HEK293 (cell line): ENCODE data around the gene EFNA2.
"Not testable (repeated sequence)": the region's sequence is repeated elsewhere in the genome, so short reads cannot be mapped to it uniquely, and the experiment has no call there.

ENCODE experiments used
- CTCF ChIA-PET: fragments of 350-600 bp; formaldehyde crosslinking; extraction: SDS; loops from one replicate; lab custom pipeline; 2021; ENCODE audit warnings: antibody characterized with exemption; lab: Yijun Ruan, JAX
- POLR2A ChIA-PET: fragments of 300-600 bp; formaldehyde crosslinking; extraction: SDS; loops from one replicate; lab custom pipeline; 2020; ENCODE audit warnings: antibody characterized with exemption, inconsistent platforms; lab: Yijun Ruan, JAX
- H3K27ac ChIP-seq: fragments of 200-500 bp; sonication (Bioruptor generic); 2 replicates; pipeline ENCODE4 v1.5.1; 2014; ENCODE audit warnings: low read depth, low read length, control low read depth, inconsistent platforms; ENCODE audit errors: extremely low read depth
- H3K36me3 ChIP-seq, 2 experiments: fragments of 200-500 bp in 1 of 2; sonication (Bioruptor generic) in 1 of 2; 1 replicate in 1 of 2; 2 replicates in 1 of 2; pipeline ENCODE4 v1.5.1; 2014 to 2017; ENCODE audit warnings: inconsistent platforms in 2 of 2, low read length in 2 of 2; ENCODE audit not compliant: control insufficient read depth in 2 of 2, insufficient read depth in 1 of 2
- H3K4me1 ChIP-seq: fragments of 200-500 bp; sonication (Bioruptor generic); 2 replicates; pipeline ENCODE4 v1.5.1; 2014; ENCODE audit warnings: mild to moderate bottlenecking, low read length, inconsistent platforms; ENCODE audit not compliant: control insufficient read depth, insufficient read depth
- H3K4me3 ChIP-seq: 2 replicates; pipeline ENCODE4 v1.5.1; 2011; ENCODE audit warnings: low read depth, mild to moderate bottlenecking, control low read depth, low read length, moderate library complexity
- H3K9me3 ChIP-seq: fragments of 200-500 bp; sonication (Bioruptor generic); 2 replicates; pipeline ENCODE4 v1.5.1; 2014; ENCODE audit warnings: low read depth, low read length, inconsistent platforms; ENCODE audit not compliant: control insufficient read depth, insufficient read depth
- OSR2 ChIP-seq: fragments of 450-650 bp; formaldehyde crosslinking; IDR thresholded peaks from 2 replicates; pipeline ENCODE4 v1.5.1; 2016; ENCODE audit warnings: missing biosample characterization, missing genetic modification characterization
- SCRT2 ChIP-seq: fragments of 450-650 bp; formaldehyde crosslinking; IDR thresholded peaks from 2 replicates; pipeline ENCODE4 v1.5.1; 2016; ENCODE audit warnings: missing biosample characterization, missing genetic modification characterization
- ZBTB8A ChIP-seq: fragments of 450-650 bp; formaldehyde crosslinking; IDR thresholded peaks from 2 replicates; pipeline ENCODE4 v1.5.1; 2016; ENCODE audit warnings: missing biosample characterization, missing genetic modification characterization
- ZNF121 ChIP-seq: fragments of 450-650 bp; formaldehyde crosslinking; IDR thresholded peaks from 2 replicates; pipeline ENCODE4 v1.5.1; 2016; ENCODE audit warnings: missing biosample characterization, missing genetic modification characterization
- ZNF23 ChIP-seq: fragments of 450-650 bp; formaldehyde crosslinking; IDR thresholded peaks from 2 replicates; pipeline ENCODE4 v1.5.1; 2016; ENCODE audit warnings: missing biosample characterization, missing genetic modification characterization, borderline replicate concordance
- ZNF341 ChIP-seq: fragments of 450-650 bp; formaldehyde crosslinking; IDR thresholded peaks from 2 replicates; pipeline ENCODE4; 2016; ENCODE audit warnings: low read depth, missing biosample characterization, missing genetic modification characterization
- ZNF362 ChIP-seq: fragments of 450-650 bp; formaldehyde crosslinking; IDR thresholded peaks from 2 replicates; pipeline ENCODE4 v1.5.1; 2016; ENCODE audit warnings: missing biosample characterization, missing genetic modification characterization
- ZNF398 ChIP-seq: fragments of 450-650 bp; formaldehyde crosslinking; IDR thresholded peaks from 2 replicates; pipeline ENCODE4 v1.5.1; 2017; ENCODE audit warnings: missing biosample characterization, missing genetic modification characterization
- ZNF580 ChIP-seq: fragments of 450-650 bp; formaldehyde crosslinking; IDR thresholded peaks from 2 replicates; pipeline ENCODE4 v1.5.1; 2016; ENCODE audit warnings: missing biosample characterization, missing genetic modification characterization
- ZNF610 ChIP-seq: fragments of 450-650 bp; formaldehyde crosslinking; IDR thresholded peaks from 2 replicates; pipeline ENCODE4 v1.5.1; 2016; ENCODE audit warnings: missing biosample characterization, missing genetic modification characterization, borderline replicate concordance
- ZNF623 ChIP-seq: fragments of 450-650 bp; formaldehyde crosslinking; IDR thresholded peaks from 2 replicates; pipeline ENCODE4 v1.5.1; 2016; ENCODE audit warnings: missing biosample characterization, missing genetic modification characterization
- ZNF664 ChIP-seq: fragments of 450-650 bp; formaldehyde crosslinking; IDR thresholded peaks from 2 replicates; pipeline ENCODE4 v1.5.1; 2016; ENCODE audit warnings: missing biosample characterization, missing genetic modification characterization
- ZNF837 ChIP-seq: fragments of 450-650 bp; formaldehyde crosslinking; IDR thresholded peaks from 2 replicates; pipeline ENCODE4 v1.5.1; 2016; ENCODE audit warnings: missing biosample characterization, missing genetic modification characterization

Gene EFNA2

GRCh38 chr19:1316466-1316865, 30.8 kb downstream of the EFNA2 start:
- H3K27ac ChIP-seq = no peak overlapping the region
- TF ChIP-seq ZNF23 (tag by site-specific recombination) = no peak
- no peak for TF ChIP-seq ZNF398 (tag by site-specific recombination)
- H3K9me3 ChIP-seq = no peaks in the 10 kb centered on the region
- no peaks in the 10 kb centered on the region for H3K4me1 ChIP-seq
- ChIA-PET POLR2A (no interaction called here), CTCF (interaction anchor here (1.0 to 1.4 kb wide), 5 partner anchors 10 to 125 kb away, joined by 3 to 5 read pairs (median 3); no protein-coding TSS in a partner anchor)
- no peaks in the 10 kb centered on the region for H3K36me3 ChIP-seq
- no peak overlapping the region for H3K4me3 ChIP-seq

GRCh38 chr19:1317274-1318003, 31.8 kb downstream of the EFNA2 start:
- H3K4me1 ChIP-seq = no peaks in the 10 kb centered on the region
- CTCF ChIA-PET = interaction anchor here (0.5 to 1.1 kb wide), 4 partner anchors 9 to 169 kb away, joined by 3 read pairs; no protein-coding TSS in a partner anchor

GRCh38 chr19:1318678-1319471, 33.2 kb downstream of the EFNA2 start:
- TF ChIP-seq ZNF362 (tag by site-specific recombination) (peak; percentile 61; the same call in 1 of the 2 replicates), ZBTB8A (0 out of 2 replicates have a peak, but pooled peaks have one; percentile 15), ZNF341 (tag by site-specific recombination) (0 out of 2 replicates have a peak, but pooled peaks have one; percentile 18), ZNF580 (tag by site-specific recombination) (no peak), ZNF121 (tag by site-specific recombination) (no peak)
- H3K4me3 ChIP-seq = no peak overlapping the region
- H3K4me1 ChIP-seq = no peaks in the 10 kb centered on the region
- no peaks in the 10 kb centered on the region for H3K36me3 ChIP-seq
- no peaks in the 10 kb centered on the region for H3K9me3 ChIP-seq
- H3K27ac ChIP-seq = no peak overlapping the region
- ChIA-PET CTCF (no interaction called here), POLR2A (no interaction called here)

More at GRCh38 chr19:1317274-1318003, 31.8 kb downstream of the EFNA2 start:
- no peaks in the 10 kb centered on the region for H3K36me3 ChIP-seq
- no peaks in the 10 kb centered on the region for H3K9me3 ChIP-seq
- no peak overlapping the region for H3K27ac ChIP-seq
- POLR2A ChIA-PET = interaction anchor here (0.5 kb wide), 1 partner anchor 40 kb away, joined by 4 read pairs; no protein-coding TSS in a partner anchor
- TF ChIP-seq ZNF837 (tag by site-specific recombination) (no peak), ZNF610 (tag by site-specific recombination) (no peak), SCRT2 (0 out of 2 replicates have a peak, but pooled peaks have one; percentile 18), ZNF623 (tag by site-specific recombination) (peak; percentile 99)
- no peak overlapping the region for H3K4me3 ChIP-seq

- POLR2A ChIA-PET = interaction anchor here (0.7 kb wide), 2 partner anchors 29 to 62 kb away, joined by 3 to 5 read pairs; no protein-coding TSS in a partner anchor
These were observed 34.6 kb downstream of the EFNA2 start for GRCh38 chr19:1320282-1320650.

More at GRCh38 chr19:1320282-1320650, 34.6 kb downstream of the EFNA2 start:
- H3K9me3 ChIP-seq, H3K4me1 ChIP-seq, H3K36me3 ChIP-seq, H3K4me3 ChIP-seq: not testable (repeated sequence)
- peak; percentile 65 for TF ChIP-seq ZNF121 (tag by site-specific recombination)
- peak; percentile 51 for TF ChIP-seq OSR2 (tag by site-specific recombination)
- peak; percentile 20 for TF ChIP-seq ZNF664 (tag by site-specific recombination)
- TF ChIP-seq, all 188 proteins: peak for 3; not testable (repeated sequence) for 185
- not testable (repeated sequence) for H3K27ac ChIP-seq
- CTCF ChIA-PET = interaction anchor here (0.8 kb wide), 1 partner anchor 52 kb away, joined by 4 read pairs; no protein-coding TSS in a partner anchor
